ENCODE measurements around the gene AUNIP. TPM values are rescaled to one million over a fixed set of nuclear protein-coding genes. Genes with fewer than 3 reads are reported as not detected.

Gene AUNIP
- total RNA-seq: 3.3 TPM

- peak; percentile 93 for ATAC-seq
Observed at GRCh38 chr1:25858906-25859789, at the start of gene AUNIP. Gene AUNIP, minus strand, starts transcription at chr1:25859457. Its CDS starts 100 bp downstream, at chr1:25859357.

GRCh38 chr1:25909040-25909439, 49.8 kb upstream of the AUNIP start:
- no peak for ATAC-seq

- no peak for ATAC-seq
Observed at GRCh38 chr1:25908161-25908560, 48.9 kb upstream of the AUNIP start.

GRCh38 chr1:25907601-25908000, 48.3 kb upstream of the AUNIP start:
- ATAC-seq: no peak

GRCh38 chr1:25906644-25907300, 47.5 kb upstream of the AUNIP start:
- ATAC-seq: peak; percentile 54

- peak; percentile 80 for ATAC-seq
Observed at GRCh38 chr1:25905680-25906643, 46.7 kb upstream of the AUNIP start, which contains the start of gene STMN1. Gene STMN1, minus strand, starts transcription at chr1:25906419. Its CDS starts 1,743 bp downstream, at chr1:25904676.

GRCh38 chr1:25904943-25905679, 45.9 kb upstream of the AUNIP start:
- ATAC-seq: peak; percentile 90

- no peak for ATAC-seq
Observed at GRCh38 chr1:25903986-25904385, 44.7 kb upstream of the AUNIP start.

- no peak for ATAC-seq
Observed at GRCh38 chr1:25902462-25902861, 43.2 kb upstream of the AUNIP start.

GRCh38 chr1:25900219-25900618, 41.0 kb upstream of the AUNIP start:
- ATAC-seq: no peak

GRCh38 chr1:25899792-25900191, 40.5 kb upstream of the AUNIP start:
- no peak for ATAC-seq

GRCh38 chr1:25898223-25899015, 39.2 kb upstream of the AUNIP start:
- no peak for ATAC-seq

GRCh38 chr1:25897754-25898153, 38.5 kb upstream of the AUNIP start:
- no peak for ATAC-seq

- no peak for ATAC-seq
Observed at GRCh38 chr1:25896266-25896665, 37.0 kb upstream of the AUNIP start.

GRCh38 chr1:25895365-25895990, 36.2 kb upstream of the AUNIP start:
- ATAC-seq: peak; percentile 78

GRCh38 chr1:25893116-25893515, 33.9 kb upstream of the AUNIP start:
- ATAC-seq: no peak

GRCh38 chr1:25891606-25892005, 32.3 kb upstream of the AUNIP start:
- no peak for ATAC-seq

- ATAC-seq: peak; percentile 95
Observed at GRCh38 chr1:25890239-25891034, 31.2 kb upstream of the AUNIP start.

- no peak for ATAC-seq
Observed at GRCh38 chr1:25889470-25889869, 30.2 kb upstream of the AUNIP start.

Measured in esophagus mucosa (tissue), 1 donor.